Stimulated activated CD4-positive, alpha-beta T cell treated with anti-CD3 and anti-CD28 coated beads, Interleukin-1b, Interleukin-23, amount 100 ng/mL, for 1 hour (primary cell): ENCODE data around the gene DEXI.
"Not testable (repeated sequence)": the region's sequence is repeated elsewhere in the genome, so short reads cannot be mapped to it uniquely, and the experiment has no call there.

Experiments
- DNase-seq, 2 donors: peaks; one replicate each; pipeline ENCODE4 v3.0.0-alpha.2; 2020; ENCODE audit warnings: low read depth in 2 of 2

DEXI gene

GRCh38 chr16:10927497-10928112 lies 14.7 kb downstream of the DEXI start:
- DNase-seq, result no peak

- no peak for DNase-seq
Measured at GRCh38 chr16:10926867-10927266, 15.4 kb downstream of the DEXI start.

- no peak for DNase-seq
Measured at GRCh38 chr16:10926094-10926493, 16.2 kb downstream of the DEXI start.

- DNase-seq, result not testable (repeated sequence)
Measured at GRCh38 chr16:10925285-10925684, 17.0 kb downstream of the DEXI start.

GRCh38 chr16:10923650-10924214 lies 18.5 kb downstream of the DEXI start:
- no peak for DNase-seq

- DNase-seq, result no peak
Measured at GRCh38 chr16:10923146-10923649, 19.1 kb downstream of the DEXI start.

GRCh38 chr16:10922328-10923145 lies 19.7 kb downstream of the DEXI start:
- DNase-seq, result no peak

- DNase-seq, result no peak
Measured at GRCh38 chr16:10921536-10922327, 20.5 kb downstream of the DEXI start.

- DNase-seq, result no peak
Measured at GRCh38 chr16:10920726-10921427, 21.4 kb downstream of the DEXI start.

- no peak for DNase-seq
Measured at GRCh38 chr16:10919003-10919351, 23.3 kb downstream of the DEXI start.

GRCh38 chr16:10918294-10919002 lies 23.8 kb downstream of the DEXI start:
- peak; percentile 41 to 73 for DNase-seq

- DNase-seq, result no peak
Measured at GRCh38 chr16:10916534-10916933, 25.7 kb downstream of the DEXI start.

- DNase-seq, result no peak
Measured at GRCh38 chr16:10911267-10911666, 31.0 kb downstream of the DEXI start.

GRCh38 chr16:10907757-10908045 lies 34.6 kb downstream of the DEXI start:
- DNase-seq, result no peak

GRCh38 chr16:10906914-10907756 lies 35.1 kb downstream of the DEXI start:
- no peak for DNase-seq

- no peak for DNase-seq
Measured at GRCh38 chr16:10906482-10906881, 35.8 kb downstream of the DEXI start.

- DNase-seq, result no peak
Measured at GRCh38 chr16:10902999-10903398, 39.3 kb downstream of the DEXI start.

GRCh38 chr16:10897134-10897533 lies 45.1 kb downstream of the DEXI start:
- no peak for DNase-seq

GRCh38 chr16:10896723-10897122 lies 45.5 kb downstream of the DEXI start:
- DNase-seq, result no peak

GRCh38 chr16:10896165-10896564 lies 46.1 kb downstream of the DEXI start:
- no peak for DNase-seq
